Calu3 (cell line): ENCODE data around the gene ZBTB47. TPM values are rescaled to one million over a fixed set of nuclear protein-coding genes. Genes with fewer than 3 reads are reported as not detected.

Experiments
- BruUV-seq: library from RNA; stranded (reverse); fragments of 400-500 nt; replicated peaks from 2 replicates; lab custom pipeline; 2021; lab: Mats Ljungman, UMichigan
- CTCF ChIA-PET: fragments of 300-600 bp; sonication (Branson Sonifier 250); formaldehyde crosslinking; loops from one replicate; lab custom pipeline; 2022; ENCODE audit warnings: antibody characterized with exemption; lab: Charles Lee
- DNase-seq: peaks from one replicate; pipeline ENCODE4 v3.0.0; 2022
- H3K27ac Mint-ChIP-seq: one replicate; pipeline ENCODE4 v1.8.0; 2022; ENCODE audit warnings: mixed read lengths; ENCODE audit not compliant: unreplicated experiment
- H3K27me3 Mint-ChIP-seq: one replicate; pipeline ENCODE4 v1.8.0; 2022; ENCODE audit warnings: mixed read lengths; ENCODE audit not compliant: unreplicated experiment
- H3K36me3 Mint-ChIP-seq: one replicate; pipeline ENCODE4 v1.8.0; 2022; ENCODE audit warnings: mild to moderate bottlenecking, moderate library complexity, mixed read lengths; ENCODE audit not compliant: insufficient read depth, unreplicated experiment
- H3K4me1 Mint-ChIP-seq: one replicate; pipeline ENCODE4 v1.8.0; 2022; ENCODE audit warnings: mild to moderate bottlenecking, low read depth, mixed read lengths; ENCODE audit not compliant: unreplicated experiment
- H3K4me3 Mint-ChIP-seq: one replicate; pipeline ENCODE4 v1.8.0; 2022; ENCODE audit warnings: mild to moderate bottlenecking, low read depth, moderate library complexity, mixed read lengths; ENCODE audit not compliant: unreplicated experiment
- H3K9me3 Mint-ChIP-seq: one replicate; pipeline ENCODE4 v1.8.0; 2022; ENCODE audit warnings: low read depth, mixed read lengths; ENCODE audit not compliant: unreplicated experiment
- CTCF ChIP-seq: fragments of 200-600 bp; IDR thresholded peaks from one replicate; pipeline ENCODE4 v1.8.0; 2022; ENCODE audit warnings: antibody characterized with exemption; ENCODE audit not compliant: unreplicated experiment
- intact Hi-C: fragments of 100-400 bp; cut with micrococcal nuclease; formaldehyde crosslinking; loops from one replicate; pipeline ENCODE4 v1.10.0; 2022; ENCODE audit not compliant: unreplicated experiment
- total RNA-seq: library from RNA; stranded (reverse); gene quantifications from 2 replicates; pipeline ENCODE4 v1.2.3, GENCODE V29; 2022

Gene ZBTB47
- total RNA-seq, 1 experiment from 2014 or later, result 7.2 TPM

- no peaks in the 10 kb centered on the region for H3K4me1 Mint-ChIP-seq
- intact Hi-C loops, result no loop called here
- DNase-seq, result no peak
- CTCF ChIA-PET, result no interaction called here
- no peak overlapping the region for H3K27ac Mint-ChIP-seq
- peaks cover 18% of the 10 kb centered on the region for H3K36me3 Mint-ChIP-seq
- H3K4me3 Mint-ChIP-seq, result no peak overlapping the region
- no peaks in the 10 kb centered on the region for H3K27me3 Mint-ChIP-seq
- no peak for TF ChIP-seq CTCF
- H3K9me3 Mint-ChIP-seq, result no peaks in the 10 kb centered on the region
- no TSS peak for BruUV-seq
Measured at GRCh38 chr3:42638339-42638842, 15.1 kb upstream of the ZBTB47 start.

DNA sequence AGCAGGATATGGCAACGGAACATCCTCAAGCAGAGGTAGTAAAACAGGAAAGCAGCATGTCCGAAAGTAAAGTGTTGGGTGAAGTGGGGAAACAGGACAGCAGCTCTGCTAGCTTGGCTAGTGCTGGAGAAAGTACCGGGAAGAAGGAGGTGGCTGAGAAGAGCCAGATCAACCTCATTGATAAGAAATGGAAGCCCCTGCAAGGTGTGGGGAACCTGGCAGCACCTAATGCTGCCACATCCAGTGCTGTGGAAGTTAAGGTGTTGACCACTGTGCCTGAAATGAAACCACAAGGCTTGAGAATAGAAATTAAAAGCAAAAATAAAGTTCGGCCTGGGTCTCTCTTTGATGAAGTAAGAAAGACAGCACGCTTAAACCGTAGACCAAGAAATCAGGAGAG, 14.3 kb upstream of the ZBTB47 start:
- Mint-ChIP-seq H3K9me3 (no peaks in the 10 kb centered on the region), H3K27me3 (no peaks in the 10 kb centered on the region), H3K36me3 (peaks cover 13% of the 10 kb centered on the region), H3K27ac (no peak overlapping the region), H3K4me3 (no peak overlapping the region), H3K4me1 (no peaks in the 10 kb centered on the region)
- CTCF ChIA-PET, result no interaction called here
- intact Hi-C loops, result no loop called here
- no TSS peak for BruUV-seq
- TF ChIP-seq CTCF, result no peak
- no peak for DNase-seq

- no peak for DNase-seq
- Mint-ChIP-seq H3K9me3 (no peaks in the 10 kb centered on the region), H3K4me3 (no peak overlapping the region), H3K4me1 (no peaks in the 10 kb centered on the region), H3K27ac (no peak overlapping the region), H3K36me3 (peaks cover 20% of the 10 kb centered on the region), H3K27me3 (no peaks in the 10 kb centered on the region)
- CTCF ChIA-PET, result no interaction called here
- intact Hi-C loops, result no loop called here
- TF ChIP-seq CTCF, result no peak
- BruUV-seq, result no TSS peak
Measured at GRCh38 chr3:42640129-42640528, 13.4 kb upstream of the ZBTB47 start.

DNA sequence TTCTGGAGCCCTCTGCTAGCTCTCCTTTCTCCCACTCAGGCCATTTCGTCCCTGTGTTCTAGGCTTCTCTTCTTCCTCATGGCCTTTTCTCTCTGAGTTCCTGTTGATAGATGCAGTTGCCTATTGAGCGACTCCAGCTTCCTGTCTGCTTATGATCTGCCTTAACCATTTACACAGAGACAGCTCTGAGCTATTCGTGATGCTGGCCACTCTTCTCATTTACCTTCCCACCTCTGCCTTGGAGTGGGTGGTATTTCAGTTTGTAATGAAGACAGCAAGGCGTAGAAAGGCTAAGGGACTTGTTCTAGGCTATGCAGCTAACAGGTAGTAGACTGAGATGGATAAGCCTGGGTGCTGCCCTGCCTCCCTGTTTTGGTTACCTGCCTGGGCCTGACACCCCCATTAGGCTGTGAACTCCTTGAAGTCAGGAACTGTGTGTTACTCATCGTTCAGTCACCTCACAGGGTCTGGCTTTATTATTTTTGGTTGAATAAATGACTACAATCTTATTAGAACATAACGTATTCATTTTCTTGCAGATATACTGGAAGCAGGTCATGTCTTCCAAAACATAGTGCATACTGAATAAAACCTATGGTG, 12.6 kb upstream of the ZBTB47 start:
- Mint-ChIP-seq H3K9me3 (no peaks in the 10 kb centered on the region), H3K4me3 (no peak overlapping the region), H3K4me1 (no peaks in the 10 kb centered on the region), H3K27me3 (no peaks in the 10 kb centered on the region), H3K27ac (peak overlapping the region; percentile 12), H3K36me3 (peaks cover 23% of the 10 kb centered on the region)
- BruUV-seq, result no TSS peak
- intact Hi-C loops, result no loop called here
- CTCF ChIA-PET, result no interaction called here
- DNase-seq, result no peak
- TF ChIP-seq CTCF, result no peak
